Upper lobe of right lung (tissue), 1 donor: ENCODE data around the gene NOL8. TPM values are rescaled to one million over a fixed set of nuclear protein-coding genes. Genes with fewer than 3 reads are reported as not detected.

ENCODE experiments used
- ATAC-seq: fragments of 200-7000 bp; cut with Tn5 transposase; one replicate; pipeline ENCODE4 v1.9.1; 2020; ENCODE audit warnings: mild to moderate bottlenecking, moderate library complexity
- DNase-seq: peaks from one replicate; pipeline ENCODE4 v3.0.0-alpha.2; 2020
- H3K27ac ChIP-seq: fragments of 200-600 bp; one replicate; pipeline ENCODE4 v1.8.0; 2022
- H3K27me3 ChIP-seq: fragments of 200-600 bp; one replicate; pipeline ENCODE4 v1.8.0; 2022; ENCODE audit warnings: mild to moderate bottlenecking
- H3K36me3 ChIP-seq: fragments of 200-600 bp; one replicate; pipeline ENCODE4 v1.8.0; 2022
- H3K4me1 ChIP-seq: fragments of 200-600 bp; one replicate; pipeline ENCODE4 v1.8.0; 2022
- H3K4me3 ChIP-seq: fragments of 200-600 bp; one replicate; pipeline ENCODE4 v1.8.0; 2022; ENCODE audit warnings: mild to moderate bottlenecking
- H3K9me3 ChIP-seq: fragments of 200-600 bp; one replicate; pipeline ENCODE4 v1.8.0; 2022
- CTCF ChIP-seq: fragments of 200-600 bp; IDR thresholded peaks from one replicate; pipeline ENCODE4 v1.8.0; 2022; ENCODE audit warnings: antibody characterized with exemption
- intact Hi-C: fragments of 100-400 bp; cut with DNase I; formaldehyde crosslinking; loops from one replicate; pipeline ENCODE4 v1.11.0; 2022
- total RNA-seq: library from RNA; stranded (reverse); fragmentation: NEBNext Ultra II Directional; extraction: Animal tissue kit (Norgen Biotek cat#: 25700); gene quantifications from one replicate; pipeline ENCODE4 v1.2.1, GENCODE V29; 2021
- donor health status: DM: no; HTN: yes; CAD: no; lungs with severe emphysema.

NOL8 gene
- total RNA-seq, 1 donor from 2014 or later: 34.2 TPM

- no peak for DNase-seq
- no peak overlapping the region for H3K4me3 ChIP-seq
- intact Hi-C loops: loop anchor here (10.0 kb wide), 1 partner anchor 93 kb away; no protein-coding TSS in a partner anchor
- H3K4me1 ChIP-seq: no peaks in the 10 kb centered on the region
- H3K36me3 ChIP-seq: no peaks in the 10 kb centered on the region
- H3K27me3 ChIP-seq: no peaks in the 10 kb centered on the region
- ATAC-seq: no peak
- no peak overlapping the region for H3K27ac ChIP-seq
- no peaks in the 10 kb centered on the region for H3K9me3 ChIP-seq
- TF ChIP-seq CTCF: no peak
These were observed 16.4 kb upstream of the NOL8 start for GRCh38 chr9:92341578-92341977.

- no peak overlapping the region for H3K27ac ChIP-seq
- no peak for TF ChIP-seq CTCF
- ATAC-seq (no peak), DNase-seq (no peak)
- no peak overlapping the region for H3K4me3 ChIP-seq
- H3K9me3 ChIP-seq: no peaks in the 10 kb centered on the region
- intact Hi-C loops: no loop called here
- no peaks in the 10 kb centered on the region for H3K36me3 ChIP-seq
- no peaks in the 10 kb centered on the region for H3K27me3 ChIP-seq
- no peaks in the 10 kb centered on the region for H3K4me1 ChIP-seq
These were observed 8.1 kb upstream of the NOL8 start for GRCh38 chr9:92333282-92333634.

GRCh38 chr9:92332577-92333281 is 7.6 kb upstream of the NOL8 start:
- intact Hi-C loops: no loop called here
- no peak for TF ChIP-seq CTCF

GRCh38 chr9:92328225-92328624 is 3.1 kb upstream of the NOL8 start:
- Histone ChIP-seq H3K27ac (no peak overlapping the region), H3K36me3 (peaks cover under 1% of the 10 kb centered on the region), H3K27me3 (no peaks in the 10 kb centered on the region), H3K9me3 (no peaks in the 10 kb centered on the region), H3K4me1 (peaks cover 20% of the 10 kb centered on the region), H3K4me3 (no peak overlapping the region)
- no peak for ATAC-seq
- TF ChIP-seq CTCF: no peak
- DNase-seq: no peak
- intact Hi-C loops: loop anchor here (10.0 kb wide), 1 partner anchor 327 kb away; no protein-coding TSS in a partner anchor

More at GRCh38 chr9:92332577-92333281, 7.6 kb upstream of the NOL8 start:
- no peaks in the 10 kb centered on the region for H3K9me3 ChIP-seq
- H3K36me3 ChIP-seq: no peaks in the 10 kb centered on the region
- no peak overlapping the region for H3K4me3 ChIP-seq
- H3K27me3 ChIP-seq: no peaks in the 10 kb centered on the region
- no peak for DNase-seq
- H3K4me1 ChIP-seq: no peaks in the 10 kb centered on the region
- no peak for ATAC-seq
- H3K27ac ChIP-seq: no peak overlapping the region

- H3K36me3 ChIP-seq: peaks cover 9% of the 10 kb centered on the region
- no peak for TF ChIP-seq CTCF
- H3K9me3 ChIP-seq: no peaks in the 10 kb centered on the region
- no peak overlapping the region for H3K27ac ChIP-seq
- ATAC-seq: no peak
- no peak overlapping the region for H3K4me3 ChIP-seq
- intact Hi-C loops: loop anchor here (10.0 kb wide), 1 partner anchor 327 kb away; no protein-coding TSS in a partner anchor
- no peak for DNase-seq
- peaks cover 20% of the 10 kb centered on the region for H3K4me1 ChIP-seq
- no peaks in the 10 kb centered on the region for H3K27me3 ChIP-seq
These were observed 2.2 kb upstream of the NOL8 start for GRCh38 chr9:92327283-92327850.
